Activated CD8-positive, alpha-beta memory T cell treated with anti-CD3 and anti-CD28 coated beads, Interleukin-2, amount 50 U/mL, for 1 hour (primary cell): ENCODE data around the gene NFXL1.
"Not testable (repeated sequence)": the region's sequence is repeated elsewhere in the genome, so short reads cannot be mapped to it uniquely, and the experiment has no call there.

Experiments
- DNase-seq: peaks from one replicate; pipeline ENCODE4 v3.0.0-alpha.2; 2020; ENCODE audit errors: extremely low read depth

Gene NFXL1

GRCh38 chr4:47914220-47914925 lies at the start of gene NFXL1:
NFXL1 (minus strand) TSS chr4:47914583; CDS start chr4:47914203, 380 bp downstream.
- DNase-seq = peak; percentile 89

DNA sequence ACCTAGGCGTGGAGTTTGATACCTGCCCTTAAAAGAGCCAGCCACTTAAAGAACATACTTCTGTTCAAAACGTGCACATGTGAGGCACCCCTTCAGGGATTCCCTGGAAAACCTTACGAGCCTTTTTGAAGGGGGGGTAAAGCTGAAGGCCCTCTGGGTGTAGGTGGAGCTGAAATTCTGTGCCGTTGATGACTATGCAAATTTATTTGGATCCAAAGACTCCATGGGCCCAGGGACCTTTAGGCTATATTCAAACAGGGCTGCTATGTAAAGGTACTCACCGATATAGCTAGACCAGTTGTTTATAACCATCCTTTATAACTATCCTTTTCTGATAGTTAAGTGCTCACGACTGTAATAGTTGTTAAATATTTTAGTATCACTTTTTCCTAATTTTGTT lies 40.3 kb upstream of the NFXL1 start:
- no peak for DNase-seq

DNA sequence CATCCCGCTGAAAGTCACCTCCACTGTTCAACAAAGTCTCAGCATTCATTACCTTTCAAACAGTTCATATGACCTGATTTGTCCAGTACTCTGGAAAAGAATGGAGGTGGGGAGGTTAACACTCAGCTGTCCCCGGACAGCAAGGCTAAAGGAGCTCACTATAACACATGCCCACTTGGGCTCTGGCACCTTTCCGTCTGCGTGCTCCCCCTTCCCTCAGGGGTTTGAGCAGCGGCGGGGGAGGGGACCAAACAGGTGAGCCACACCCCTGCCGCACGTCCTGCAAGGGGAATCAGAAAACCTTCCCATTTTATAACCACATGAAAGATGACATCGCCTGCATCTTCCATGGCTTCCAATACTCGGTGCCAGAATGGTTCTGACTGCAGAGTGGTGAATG lies 39.9 kb upstream of the NFXL1 start:
- DNase-seq = no peak

DNA sequence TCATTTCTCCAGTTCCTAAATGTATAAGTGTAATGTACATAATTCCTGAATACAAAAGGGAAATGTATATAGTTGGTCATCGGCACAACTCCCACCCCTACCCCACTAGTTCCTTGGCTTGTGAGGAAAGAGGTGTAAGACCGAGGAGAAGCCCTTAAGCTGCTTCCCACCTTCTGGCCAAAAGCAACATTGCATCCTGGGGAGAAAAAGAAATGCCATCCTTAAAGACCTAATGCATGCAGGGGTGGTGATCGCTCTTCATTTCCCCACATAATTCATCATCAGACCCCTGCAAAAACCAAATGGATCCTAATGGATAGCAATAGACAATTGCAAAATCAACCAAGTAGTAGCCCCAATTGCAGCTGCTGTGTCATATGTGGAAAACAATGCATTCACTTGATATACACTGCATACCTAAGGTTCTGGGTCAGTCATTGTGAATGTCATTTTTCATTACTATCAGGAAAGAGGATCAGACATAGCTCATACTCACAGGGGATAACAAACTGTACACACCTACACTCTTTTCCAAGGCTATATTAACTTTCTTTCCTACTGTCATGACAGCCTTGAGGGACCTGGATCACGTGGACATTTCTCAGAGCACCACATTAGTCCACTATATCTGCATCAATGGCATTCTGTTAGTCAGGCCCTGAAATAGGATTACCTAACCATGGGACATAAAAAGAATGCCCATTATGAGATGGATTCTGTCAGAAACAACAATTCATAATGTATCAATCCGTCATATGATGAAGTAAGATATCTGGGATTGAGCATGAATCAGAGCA lies 31.7 kb upstream of the NFXL1 start:
- DNase-seq = no peak

- DNase-seq = no peak
Measured at GRCh38 chr4:47942081-47942819, 27.9 kb upstream of the NFXL1 start.

DNA sequence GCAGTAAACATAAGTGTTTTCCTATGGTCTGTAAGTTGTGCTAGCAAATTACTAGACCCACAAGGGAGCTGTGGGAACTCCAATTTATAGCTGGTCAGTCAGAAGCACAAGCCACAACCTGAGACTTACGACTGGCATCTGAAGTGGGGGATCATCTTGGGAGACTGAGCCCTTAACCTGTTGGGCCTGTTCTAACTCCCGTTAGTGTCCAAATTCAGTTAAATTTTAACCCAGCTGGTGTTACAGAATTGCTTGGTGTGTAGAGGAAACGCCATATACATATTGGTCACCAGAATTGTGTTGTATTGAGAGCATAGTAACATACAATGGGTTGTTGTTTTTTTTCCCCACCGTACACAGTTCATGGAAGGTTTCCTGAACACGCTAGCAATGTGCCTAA lies 25.1 kb upstream of the NFXL1 start:
- DNase-seq = no peak

DNA sequence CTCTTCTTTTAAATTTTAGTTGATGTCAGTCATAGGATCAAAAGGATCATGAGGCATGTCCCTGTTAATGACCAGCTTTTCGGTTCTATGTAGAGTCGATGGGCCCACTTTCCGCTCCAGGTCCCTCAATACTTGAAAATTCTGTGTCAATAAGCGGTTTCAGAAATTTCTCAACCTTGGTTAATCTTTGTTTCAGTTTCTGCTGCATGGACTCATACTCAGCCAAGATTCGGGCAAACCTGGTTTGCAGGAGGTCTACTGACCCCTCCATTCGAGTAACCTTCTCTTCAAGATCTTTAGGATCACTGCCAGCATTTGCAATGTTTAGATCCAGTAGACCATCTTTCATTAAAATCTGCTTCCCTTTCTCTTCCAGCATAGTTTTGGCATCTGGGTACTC lies 22.0 kb upstream of the NFXL1 start:
- DNase-seq = no peak

DNA sequence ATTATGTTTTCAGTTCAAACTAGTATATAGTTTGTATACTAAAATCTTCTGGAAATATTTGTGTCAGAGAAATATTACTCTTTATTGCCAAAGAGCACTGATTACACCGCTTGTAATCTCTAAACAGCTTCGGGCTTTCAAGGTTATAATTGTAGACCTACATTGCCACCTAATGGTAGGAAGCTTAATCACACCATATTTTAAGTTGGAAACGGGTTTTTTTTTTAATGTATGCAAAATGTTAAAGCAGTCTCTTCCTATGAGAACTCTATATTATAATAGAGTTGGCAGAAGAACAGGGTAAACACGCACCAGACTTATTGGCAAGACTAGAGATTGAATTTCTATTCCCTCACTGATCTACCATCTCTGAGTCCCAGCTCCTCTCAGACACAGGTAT lies 19.5 kb upstream of the NFXL1 start:
- no peak for DNase-seq

DNA sequence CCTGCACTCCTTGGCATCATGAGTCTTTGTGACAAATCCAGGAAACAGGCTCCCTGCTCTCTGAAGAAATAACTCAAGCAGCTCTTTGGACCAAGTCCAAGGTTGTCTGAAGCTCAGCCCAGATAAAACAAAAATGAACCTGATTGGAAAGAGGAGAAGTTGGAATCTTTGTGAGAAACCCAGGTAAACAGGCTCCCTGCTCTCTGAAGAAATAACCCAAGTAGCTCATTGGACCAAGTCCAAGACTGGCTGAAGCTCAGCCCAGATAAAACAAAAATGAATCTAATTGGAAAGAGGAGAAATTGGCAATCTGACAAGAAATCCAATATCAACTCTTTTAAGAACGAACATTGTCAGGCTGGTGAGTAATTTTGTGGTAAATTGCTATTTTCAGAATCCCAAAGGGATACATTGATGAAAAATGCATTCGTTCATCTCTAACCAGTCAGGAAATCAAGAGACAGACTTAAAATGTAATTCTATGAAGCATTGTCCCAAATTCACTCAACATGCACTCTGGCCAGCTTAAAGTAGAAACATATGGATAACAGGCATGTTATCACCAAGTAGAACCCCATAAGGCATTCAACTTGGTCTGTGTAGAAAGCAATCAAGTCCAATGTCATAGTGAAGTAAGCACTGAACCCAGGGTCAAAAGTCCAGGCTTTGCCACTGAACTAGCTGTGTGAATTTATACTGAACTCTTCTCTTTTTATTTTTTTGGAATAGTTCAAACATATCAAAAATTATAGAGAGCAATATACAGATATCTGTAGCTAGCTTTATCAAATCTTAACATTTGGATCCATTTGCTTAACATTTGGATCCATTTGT lies 16.8 kb upstream of the NFXL1 start:
- DNase-seq = no peak

- no peak for DNase-seq
Measured at GRCh38 chr4:47929682-47930201, 15.4 kb upstream of the NFXL1 start.

DNA sequence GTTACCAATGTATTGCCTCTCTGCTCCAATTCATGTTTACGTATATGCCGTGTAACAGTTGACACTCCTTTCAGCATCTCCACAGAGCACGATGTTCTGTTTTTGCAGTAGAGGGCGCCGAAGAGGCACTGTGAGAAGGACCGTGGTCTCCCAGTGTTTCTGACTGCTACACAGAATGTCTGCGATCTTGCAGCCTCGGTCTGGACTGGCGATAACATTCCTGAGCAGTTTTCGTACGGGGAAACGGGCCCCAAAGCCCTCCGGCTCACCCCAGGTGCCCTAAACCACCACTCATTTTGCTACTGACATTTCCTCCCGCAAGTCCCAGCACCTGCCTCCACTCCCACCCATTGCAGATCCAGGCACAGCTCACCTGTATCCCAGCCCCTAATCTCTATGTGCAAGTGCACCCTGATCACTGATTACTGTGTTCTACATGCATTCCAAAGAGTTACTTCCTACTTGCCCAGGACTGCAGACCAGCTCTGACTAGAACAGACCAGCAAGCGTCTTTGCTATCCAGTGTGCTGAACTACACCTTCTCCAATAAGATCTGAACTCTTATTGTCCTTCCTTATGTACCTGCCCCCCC lies 12.4 kb upstream of the NFXL1 start:
- peak; percentile 21 for DNase-seq

DNA sequence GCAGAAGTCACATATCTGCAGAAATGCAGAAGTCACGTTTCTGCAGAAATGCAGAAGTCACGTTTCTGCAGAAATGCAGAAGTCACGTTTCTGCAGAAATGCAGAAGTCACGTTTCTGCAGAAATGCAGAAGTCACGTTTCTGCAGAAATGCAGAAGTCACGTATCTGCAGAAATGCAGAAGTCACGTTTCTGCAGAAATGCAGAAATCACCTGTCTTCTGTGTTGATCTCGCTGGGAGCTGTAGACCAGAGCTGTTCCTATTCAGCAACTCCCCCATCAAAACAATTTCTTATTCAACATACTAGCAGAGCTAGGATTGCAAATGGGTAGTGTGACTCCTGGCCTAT lies 8.9 kb upstream of the NFXL1 start:
- not testable (repeated sequence) for DNase-seq

DNA sequence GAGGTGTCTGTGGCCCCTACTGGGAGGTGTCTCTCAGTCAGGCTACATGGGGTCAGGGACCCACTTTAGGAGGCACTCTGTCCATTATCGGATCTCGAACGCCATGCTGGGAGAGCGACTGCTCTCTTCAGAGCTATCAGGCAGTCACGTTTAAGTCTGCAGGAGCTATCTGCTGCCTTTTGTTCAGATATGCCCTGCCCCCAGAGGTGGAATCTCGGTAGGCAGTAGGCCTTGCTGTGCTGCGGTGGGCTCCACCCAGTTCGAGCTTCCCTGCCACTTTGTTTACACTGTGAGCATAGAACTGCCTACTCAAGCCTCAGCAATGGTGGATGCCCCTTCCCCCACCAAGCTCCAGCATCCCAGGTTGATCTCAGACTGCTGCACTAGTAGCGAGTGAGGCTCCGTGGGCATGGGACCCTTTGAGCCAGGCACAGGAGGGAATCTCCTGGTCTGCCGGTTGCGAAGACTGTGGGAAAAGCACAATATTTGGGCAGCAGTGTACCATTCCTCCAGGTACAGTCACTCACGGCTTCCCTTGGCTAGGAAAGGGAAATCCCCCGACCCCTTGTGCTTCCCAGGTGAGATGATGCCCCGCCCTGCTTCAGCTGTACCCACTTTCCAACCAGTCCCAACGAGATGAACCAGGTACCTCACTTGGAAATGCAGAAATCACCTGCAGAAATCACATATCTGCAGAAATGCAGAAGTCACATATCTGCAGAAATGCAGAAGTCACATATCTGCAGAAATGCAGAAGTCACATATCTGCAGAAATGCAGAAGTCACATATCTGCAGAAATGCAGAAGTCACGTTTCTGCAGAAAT lies 8.3 kb upstream of the NFXL1 start:
- DNase-seq = not testable (repeated sequence)

DNA sequence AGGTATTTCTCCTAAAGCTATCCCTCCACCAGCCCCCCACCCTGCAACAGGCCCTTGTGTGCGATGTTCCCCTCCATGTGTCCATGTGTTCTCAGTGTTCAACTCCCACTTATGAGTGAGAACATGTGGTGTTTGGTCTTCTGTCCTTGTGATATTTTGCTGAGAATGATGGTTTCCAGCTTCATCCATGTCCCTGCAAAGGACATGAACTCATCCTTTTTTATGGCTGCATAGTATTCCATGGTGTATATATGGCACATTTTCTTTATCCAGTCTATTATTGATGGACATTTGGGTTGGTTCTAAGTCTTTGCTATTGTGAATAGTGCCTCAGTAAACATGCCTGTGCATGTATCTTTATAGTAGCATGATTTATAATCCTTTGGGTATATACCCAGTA lies 2.8 kb upstream of the NFXL1 start:
- not testable (repeated sequence) for DNase-seq

GRCh38 chr4:47915378-47915777 lies 995 bp upstream of the NFXL1 start:
- no peak for DNase-seq

DNA sequence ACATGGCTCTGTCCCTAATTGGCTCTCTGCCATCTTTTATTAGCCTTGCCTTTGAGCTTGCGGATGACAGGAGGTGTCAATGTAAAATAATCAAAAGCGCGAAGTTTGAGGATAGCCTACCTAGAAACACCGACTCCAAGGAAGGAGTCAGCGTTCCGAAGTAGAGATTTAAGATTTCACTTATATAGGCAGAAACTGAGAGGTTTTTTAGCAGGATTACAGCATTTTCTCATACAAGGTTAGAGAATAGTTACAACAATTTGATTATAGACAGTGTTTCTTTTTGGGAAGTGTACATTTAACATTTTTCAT lies 499 bp upstream of the NFXL1 start:
- no peak for DNase-seq

GRCh38 chr4:47913861-47914219 lies 543 bp downstream of the NFXL1 start:
- no peak for DNase-seq

DNA sequence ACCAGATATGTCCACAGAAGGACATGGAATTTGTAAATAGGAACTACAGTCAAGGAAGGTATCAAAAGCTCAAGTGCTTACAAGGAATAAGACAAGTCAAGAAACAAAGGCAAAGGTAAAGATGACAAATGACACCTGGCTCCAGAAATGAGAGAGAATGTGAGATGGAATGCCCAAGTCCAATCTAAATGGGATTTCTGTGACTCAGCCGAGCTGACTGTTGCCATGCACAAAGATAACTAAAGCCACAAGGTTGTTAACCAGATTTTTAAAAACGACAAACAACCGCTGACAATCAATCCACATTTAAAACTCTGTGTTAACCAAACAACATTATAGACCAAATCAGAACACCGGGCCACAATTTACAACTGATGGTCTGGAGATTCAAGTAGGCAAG lies 1.1 kb downstream of the NFXL1 start:
- DNase-seq = no peak

GRCh38 chr4:47907089-47907646 lies 7.2 kb downstream of the NFXL1 start:
- no peak for DNase-seq

DNA sequence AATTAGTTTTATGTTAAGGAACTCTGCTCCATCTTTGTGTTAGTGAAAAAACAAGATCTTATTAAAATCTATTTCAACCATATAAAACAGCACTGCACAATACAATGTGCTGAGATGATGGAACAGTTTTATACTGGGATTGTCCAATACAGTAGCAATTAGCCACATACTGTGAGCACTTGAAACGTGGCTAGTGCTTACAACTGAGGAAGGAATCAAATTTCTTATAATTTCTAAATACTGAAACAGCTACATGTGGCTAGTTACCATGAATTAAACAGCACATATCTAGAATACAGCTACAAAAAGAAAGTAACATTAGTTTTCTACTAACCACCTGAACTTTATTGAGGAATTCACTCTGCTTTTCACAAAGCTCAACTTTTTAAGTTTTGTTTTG lies 14.7 kb downstream of the NFXL1 start:
- DNase-seq = no peak
